PFSK-1 (cell line): Measurements from ENCODE around the gene ARHGEF12.

Source experiments
- FOXP2 ChIP-seq: optimal IDR thresholded peaks from 2 replicates; pipeline ENCODE3; 2011; ENCODE audit warnings: borderline replicate concordance, control low read depth, inconsistent platforms; ENCODE audit not compliant: insufficient read depth; ENCODE audit errors: extremely low read length, extremely low read depth
- POLR2AphosphoS5 ChIP-seq: IDR thresholded peaks from 2 replicates; pipeline ENCODE4 v1.6.1; 2012; ENCODE audit warnings: low read depth, mild to moderate bottlenecking, control low read depth, low read length, moderate library complexity
- SIN3A ChIP-seq: IDR thresholded peaks from 2 replicates; pipeline ENCODE4 v1.6.1; 2012; ENCODE audit warnings: mild to moderate bottlenecking, low read length, moderate library complexity, borderline replicate concordance; ENCODE audit not compliant: insufficient read depth
- TAF1 ChIP-seq: IDR thresholded peaks from 2 replicates; pipeline ENCODE4 v1.6.1; 2012; ENCODE audit warnings: low read length, control low read depth, borderline replicate concordance; ENCODE audit not compliant: insufficient read depth
- TF ChIP-seq, protein P1 (sequence below), 2 experiments: IDR thresholded peaks; 2 replicates each; pipeline versions ENCODE4 v1.6.1 to v1.8.0; 2011 to 2012; ENCODE audit warnings: low read depth in 2 of 2, low read length in 2 of 2, control low read depth in 1 of 2, inconsistent platforms in 1 of 2, mild to moderate bottlenecking in 1 of 2, moderate library complexity in 1 of 2; ENCODE audit not compliant: insufficient read depth in 1 of 2

Gene ARHGEF12

DNA sequence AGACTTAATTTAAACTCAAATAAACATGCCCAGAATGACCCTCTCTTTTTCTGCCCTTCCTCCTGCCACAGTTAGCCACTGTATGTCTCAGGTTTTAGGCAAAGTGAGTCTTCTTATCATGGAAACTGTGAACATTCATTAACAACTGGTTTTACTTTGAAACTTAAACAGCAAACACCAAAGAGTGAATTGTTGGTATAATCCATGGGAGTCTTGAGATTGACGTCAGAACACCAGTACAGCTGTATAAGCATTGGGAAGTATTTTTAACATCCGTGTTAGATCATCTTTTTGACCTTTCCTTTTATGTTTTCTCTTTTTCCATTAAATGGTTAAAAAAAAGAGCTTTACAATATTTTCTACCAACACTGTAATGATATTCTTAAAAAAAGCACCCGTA is 38.9 kb downstream of the ARHGEF12 start:
- no peak for TF ChIP-seq SIN3A
- TF ChIP-seq TAF1, result no peak
- TF ChIP-seq, protein P1, sequence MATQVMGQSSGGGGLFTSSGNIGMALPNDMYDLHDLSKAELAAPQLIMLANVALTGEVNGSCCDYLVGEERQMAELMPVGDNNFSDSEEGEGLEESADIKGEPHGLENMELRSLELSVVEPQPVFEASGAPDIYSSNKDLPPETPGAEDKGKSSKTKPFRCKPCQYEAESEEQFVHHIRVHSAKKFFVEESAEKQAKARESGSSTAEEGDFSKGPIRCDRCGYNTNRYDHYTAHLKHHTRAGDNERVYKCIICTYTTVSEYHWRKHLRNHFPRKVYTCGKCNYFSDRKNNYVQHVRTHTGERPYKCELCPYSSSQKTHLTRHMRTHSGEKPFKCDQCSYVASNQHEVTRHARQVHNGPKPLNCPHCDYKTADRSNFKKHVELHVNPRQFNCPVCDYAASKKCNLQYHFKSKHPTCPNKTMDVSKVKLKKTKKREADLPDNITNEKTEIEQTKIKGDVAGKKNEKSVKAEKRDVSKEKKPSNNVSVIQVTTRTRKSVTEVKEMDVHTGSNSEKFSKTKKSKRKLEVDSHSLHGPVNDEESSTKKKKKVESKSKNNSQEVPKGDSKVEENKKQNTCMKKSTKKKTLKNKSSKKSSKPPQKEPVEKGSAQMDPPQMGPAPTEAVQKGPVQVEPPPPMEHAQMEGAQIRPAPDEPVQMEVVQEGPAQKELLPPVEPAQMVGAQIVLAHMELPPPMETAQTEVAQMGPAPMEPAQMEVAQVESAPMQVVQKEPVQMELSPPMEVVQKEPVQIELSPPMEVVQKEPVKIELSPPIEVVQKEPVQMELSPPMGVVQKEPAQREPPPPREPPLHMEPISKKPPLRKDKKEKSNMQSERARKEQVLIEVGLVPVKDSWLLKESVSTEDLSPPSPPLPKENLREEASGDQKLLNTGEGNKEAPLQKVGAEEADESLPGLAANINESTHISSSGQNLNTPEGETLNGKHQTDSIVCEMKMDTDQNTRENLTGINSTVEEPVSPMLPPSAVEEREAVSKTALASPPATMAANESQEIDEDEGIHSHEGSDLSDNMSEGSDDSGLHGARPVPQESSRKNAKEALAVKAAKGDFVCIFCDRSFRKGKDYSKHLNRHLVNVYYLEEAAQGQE (IDR thresholded peaks at IDR 0.05; ENCODE audit: insufficient read depth in 1 of 2, low read depth in 2 of 2, low read length in 2 of 2), result no peak
- TF ChIP-seq POLR2AphosphoS5, result no peak
- no peak for TF ChIP-seq FOXP2

DNA sequence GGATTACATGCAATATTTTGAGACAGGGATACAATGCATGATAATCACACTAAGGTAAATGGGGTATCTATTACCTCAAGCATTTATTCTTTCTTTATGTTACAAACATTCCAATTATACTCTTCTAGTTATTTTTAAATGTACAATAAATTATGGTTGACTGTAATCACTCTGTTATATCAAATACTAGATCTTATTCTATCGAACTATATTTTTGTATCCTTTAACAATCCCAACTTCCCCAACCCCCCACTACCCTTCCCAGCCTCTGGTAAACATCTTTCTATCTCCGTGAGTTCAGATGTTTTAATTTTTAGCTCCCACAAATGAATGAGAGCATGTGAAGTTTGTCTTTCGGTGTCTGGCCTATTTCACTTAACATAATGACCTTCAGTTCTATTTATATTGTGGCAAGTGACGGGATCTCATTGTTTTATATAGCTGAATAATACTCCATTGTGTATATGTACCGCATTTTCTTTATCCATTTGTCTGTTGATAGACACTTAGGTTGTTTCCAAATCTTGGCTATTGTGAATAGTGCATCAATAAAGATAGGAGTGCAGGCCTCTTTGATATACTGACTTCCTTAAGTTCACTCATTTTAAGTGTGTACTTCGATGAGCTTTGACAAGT is 40.5 kb downstream of the ARHGEF12 start:
- TF ChIP-seq SIN3A, result no peak
- no peak for TF ChIP-seq FOXP2
- TF ChIP-seq TAF1, result no peak
- no peak for TF ChIP-seq POLR2AphosphoS5
- TF ChIP-seq, protein P1 (IDR thresholded peaks at IDR 0.05; ENCODE audit: insufficient read depth in 1 of 2, low read depth in 2 of 2, low read length in 2 of 2), result no peak

GRCh38 chr11:120378474-120378873 is 42.3 kb downstream of the ARHGEF12 start:
- TF ChIP-seq, protein P1 (IDR thresholded peaks at IDR 0.05; ENCODE audit: insufficient read depth in 1 of 2, low read depth in 2 of 2, low read length in 2 of 2), result no peak
- no peak for TF ChIP-seq FOXP2
- no peak for TF ChIP-seq TAF1
- TF ChIP-seq POLR2AphosphoS5, result no peak
- no peak for TF ChIP-seq SIN3A

DNA sequence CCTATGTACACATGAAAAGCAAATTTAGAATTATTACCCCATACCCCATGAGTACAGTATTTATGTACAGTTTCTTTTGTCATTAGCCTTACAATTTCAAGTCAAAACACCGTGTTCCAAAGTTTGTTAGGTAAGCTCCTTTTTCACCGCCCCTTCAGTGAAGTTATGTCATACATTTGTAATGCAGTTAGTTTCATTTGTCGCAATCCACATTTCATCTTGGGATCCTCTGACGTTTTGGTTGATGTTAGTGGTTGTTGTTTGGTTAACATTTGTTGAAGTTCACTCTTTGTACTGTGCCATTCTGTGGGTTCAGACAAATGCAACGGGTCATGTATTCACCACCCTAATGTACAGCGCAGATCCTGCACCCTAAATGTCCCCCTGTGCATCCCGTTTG is 45.2 kb downstream of the ARHGEF12 start:
- TF ChIP-seq, protein P1 (IDR thresholded peaks at IDR 0.05; ENCODE audit: insufficient read depth in 1 of 2, low read depth in 2 of 2, low read length in 2 of 2), result no peak
- TF ChIP-seq POLR2AphosphoS5 (no peak), SIN3A (no peak), FOXP2 (no peak), TAF1 (no peak)
